Psoas muscle (tissue), 8 donors: Measurements from ENCODE around the gene KRT222. TPM values are rescaled to one million over a fixed set of nuclear protein-coding genes. Genes with fewer than 3 reads are reported as not detected.

ENCODE experiments used
- ATAC-seq, 4 donors: fragments of 200-7000 bp; cut with Tn5 transposase; one replicate each; pipeline ENCODE4 v1.9.1; 2020; ENCODE audit warnings: moderate library complexity in 3 of 4, mild to moderate bottlenecking in 2 of 4
- DNase-seq, 2 donors: peaks; one replicate each; pipeline ENCODE4 v3.0.0-alpha.2; 2020
- H3K27ac ChIP-seq: fragments of 200-600 bp; one replicate; pipeline ENCODE4 v1.8.0; 2022
- H3K27me3 ChIP-seq, 3 donors: fragments of 200-600 bp in 1 of 3; one replicate each; pipeline versions ENCODE4 v1.6.1 to v1.8.0; 2013 to 2022; ENCODE audit warnings: low read length in 2 of 3, mild to moderate bottlenecking in 2 of 3, moderate library complexity in 1 of 3; ENCODE audit not compliant: insufficient read depth in 3 of 3
- H3K36me3 ChIP-seq, 2 donors: fragments of 200-600 bp in 1 of 2; one replicate each; pipeline versions ENCODE4 v1.6.1 to v1.8.0; 2013 to 2022; ENCODE audit warnings: low read depth in 1 of 2, mild to moderate bottlenecking in 1 of 2, moderate library complexity in 1 of 2; ENCODE audit not compliant: insufficient read depth in 1 of 2
- H3K4me1 ChIP-seq: fragments of 200-600 bp; one replicate; pipeline ENCODE4 v1.8.0; 2022
- H3K4me3 ChIP-seq: fragments of 200-600 bp; one replicate; pipeline ENCODE4 v1.8.0; 2022; ENCODE audit warnings: mild to moderate bottlenecking
- H3K9me3 ChIP-seq: fragments of 200-600 bp; one replicate; pipeline ENCODE4 v1.8.0; 2022
- WGBS, 3 donors: extraction: QIAGEN DNeasy Blood & Tissue Kit; methylation state at CpG; one replicate each; pipeline versions ENCODE4 v1.1.6 to v1.1.7; 2013; 5-methylcytosine and 5-hydroxymethylcytosine counted together
- intact Hi-C, 2 donors: fragments of 100-400 bp; cut with DNase I; formaldehyde crosslinking; loops; one replicate each; pipeline versions ENCODE4 v1.11.0 to v1.14.2; 2022
- polyA plus RNA-seq, 3 donors: library from polyadenylated mRNA; stranded (reverse); fragments of 200-250 nt; gene quantifications; one replicate each; pipeline ENCODE4 v1.2.3, GENCODE V29; 2013
- total RNA-seq, 4 donors: library from RNA; stranded (reverse); fragmentation: NEBNext Ultra II Directional in 2 of 4; extraction: Animal tissue kit (Norgen Biotek cat#: 25700) in 2 of 4; gene quantifications; one replicate each; pipeline versions ENCODE4 v1.2.1 to v1.2.4, GENCODE V29; 2021 to 2023
- TF ChIP-seq, protein P1 (sequence below): fragments of 200-600 bp; IDR thresholded peaks from one replicate; pipeline ENCODE4 v1.8.0; 2022; ENCODE audit warnings: antibody characterized with exemption
- donor health status: healthy with polysubstance abuse.
- donor health status: DM: no; HTN: no; CAD: no; lungs with moderate emphysema.
- donor health status: Bipolar disorder and iron deficiency.
- donor health status: healthy.
- donor health status: DM: yes; HTN: yes; CAD: no.
- donor health status: DM: no; HTN: no; CAD: no.
- donor health status: DM: no; HTN: no; CAD: no.
- donor health status: DM: yes; HTN: yes; CAD: no.

The KRT222 gene
- total and polyA plus RNA-seq, 7 donors: 0.08 to 0.37 (median 0.21) TPM; not detected in 3

DNA sequence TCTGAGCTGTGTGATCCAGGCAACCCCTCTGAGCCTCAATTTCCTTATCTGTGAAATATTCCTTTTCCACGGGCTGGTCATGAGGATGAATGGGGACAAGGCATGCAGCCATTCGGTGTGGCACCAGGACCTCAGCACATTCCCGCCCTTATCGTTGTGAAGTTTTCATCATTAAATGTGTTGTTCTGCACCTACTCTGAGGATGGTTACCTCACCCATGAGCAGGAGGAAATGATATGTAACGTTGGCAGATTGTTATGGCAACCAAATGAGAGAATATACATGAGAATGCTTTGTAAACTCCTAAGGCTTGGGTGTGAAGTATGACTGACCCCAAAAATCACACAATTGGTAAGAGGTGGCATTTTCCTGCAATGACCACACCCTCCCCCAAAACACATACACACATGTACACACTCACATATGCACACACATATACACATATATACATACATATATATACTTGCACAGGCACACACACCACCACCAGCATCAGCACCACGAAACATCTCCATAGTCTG is 56.9 kb downstream of the KRT222 start:
- H3K27ac ChIP-seq: no peak overlapping the region
- H3K4me3 ChIP-seq: no peak overlapping the region
- H3K4me1 ChIP-seq: no peaks in the 10 kb centered on the region
- DNase-seq: no peak
- WGBS, 3 donors: 71 to 79% (median 75%) methylated on average over 6 of the region's 6 CpGs
- no peaks in the 10 kb centered on the region for H3K9me3 ChIP-seq
- no peaks in the 10 kb centered on the region for H3K27me3 ChIP-seq
- H3K36me3 ChIP-seq: no peaks in the 10 kb centered on the region
- intact Hi-C loops: no loop called here
- TF ChIP-seq, protein P1, sequence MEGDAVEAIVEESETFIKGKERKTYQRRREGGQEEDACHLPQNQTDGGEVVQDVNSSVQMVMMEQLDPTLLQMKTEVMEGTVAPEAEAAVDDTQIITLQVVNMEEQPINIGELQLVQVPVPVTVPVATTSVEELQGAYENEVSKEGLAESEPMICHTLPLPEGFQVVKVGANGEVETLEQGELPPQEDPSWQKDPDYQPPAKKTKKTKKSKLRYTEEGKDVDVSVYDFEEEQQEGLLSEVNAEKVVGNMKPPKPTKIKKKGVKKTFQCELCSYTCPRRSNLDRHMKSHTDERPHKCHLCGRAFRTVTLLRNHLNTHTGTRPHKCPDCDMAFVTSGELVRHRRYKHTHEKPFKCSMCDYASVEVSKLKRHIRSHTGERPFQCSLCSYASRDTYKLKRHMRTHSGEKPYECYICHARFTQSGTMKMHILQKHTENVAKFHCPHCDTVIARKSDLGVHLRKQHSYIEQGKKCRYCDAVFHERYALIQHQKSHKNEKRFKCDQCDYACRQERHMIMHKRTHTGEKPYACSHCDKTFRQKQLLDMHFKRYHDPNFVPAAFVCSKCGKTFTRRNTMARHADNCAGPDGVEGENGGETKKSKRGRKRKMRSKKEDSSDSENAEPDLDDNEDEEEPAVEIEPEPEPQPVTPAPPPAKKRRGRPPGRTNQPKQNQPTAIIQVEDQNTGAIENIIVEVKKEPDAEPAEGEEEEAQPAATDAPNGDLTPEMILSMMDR: no peak
- no peak for ATAC-seq

DNA sequence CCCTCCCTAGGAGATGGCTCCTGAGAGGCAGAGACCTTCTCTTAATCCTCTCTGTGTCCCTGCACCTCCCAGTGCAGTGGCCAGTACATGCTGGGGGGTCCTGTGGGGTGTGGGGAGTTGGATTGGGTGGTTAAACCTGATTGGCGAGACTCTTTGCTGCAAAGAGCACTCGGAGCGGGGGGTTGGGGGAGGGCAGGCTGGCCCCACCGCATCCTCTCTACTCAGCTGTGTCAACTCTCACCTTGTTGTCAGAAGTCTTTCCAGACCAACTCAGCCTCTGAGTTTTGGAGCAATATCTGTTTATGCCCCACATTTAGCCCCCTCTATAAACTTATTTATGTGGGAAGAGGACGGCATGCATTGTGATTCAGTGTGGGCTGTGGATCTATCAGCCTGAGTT is 57.3 kb downstream of the KRT222 start:
- Histone ChIP-seq H3K9me3 (no peaks in the 10 kb centered on the region), H3K4me1 (no peaks in the 10 kb centered on the region), H3K36me3 (no peaks in the 10 kb centered on the region), H3K4me3 (no peak overlapping the region), H3K27ac (no peak overlapping the region), H3K27me3 (no peaks in the 10 kb centered on the region)
- TF ChIP-seq, protein P1: no peak
- no peak for ATAC-seq
- 58 to 59% (median 59%) methylated on average over 5 of the region's 5 CpGs for WGBS, 3 donors
- intact Hi-C loops: no loop called here
- no peak for DNase-seq

DNA sequence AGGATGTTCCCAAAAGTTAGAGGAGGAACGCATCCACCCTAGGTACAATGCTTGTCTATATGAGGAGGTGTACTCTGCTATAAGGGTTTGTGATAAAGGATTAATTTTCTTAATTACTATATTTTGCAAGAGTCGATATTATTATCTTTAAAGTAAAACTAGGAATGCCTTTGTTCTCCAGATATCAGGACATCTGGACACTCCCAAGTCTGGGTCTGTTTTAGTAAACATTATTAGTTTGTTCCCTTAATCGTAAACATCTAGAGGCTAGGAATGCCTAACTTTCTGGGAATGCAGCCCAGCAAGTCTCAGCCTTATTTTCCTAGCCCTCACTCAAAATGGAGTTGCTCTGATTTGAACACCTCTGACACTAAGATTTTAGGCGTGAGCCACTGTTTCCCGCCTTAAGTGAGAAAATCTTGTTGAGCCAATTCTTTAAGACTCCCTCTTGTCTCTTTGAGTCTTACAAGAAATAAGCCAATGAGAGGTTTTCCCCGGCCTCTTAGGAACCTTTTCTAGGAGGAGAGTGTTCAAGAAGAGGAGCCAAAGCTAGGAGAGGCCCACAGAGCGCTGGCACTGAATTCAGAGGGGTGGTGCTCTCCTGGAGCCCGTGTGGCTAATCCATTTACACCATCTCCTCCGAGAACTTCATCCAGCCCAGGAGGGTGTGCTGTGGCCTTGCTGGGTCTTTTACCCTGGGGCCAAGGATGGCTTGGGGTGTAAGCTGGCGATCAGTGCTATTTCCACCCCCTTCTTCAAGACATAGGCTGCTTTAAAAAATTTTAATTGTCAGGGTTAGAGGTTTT is 58.2 kb downstream of the KRT222 start:
- H3K36me3 ChIP-seq: no peaks in the 10 kb centered on the region
- H3K27me3 ChIP-seq: no peaks in the 10 kb centered on the region
- TF ChIP-seq, protein P1: no peak
- 64 to 76% (median 74%) methylated on average over 10 of the region's 10 CpGs for WGBS, 3 donors
- DNase-seq (no peak), ATAC-seq (no peak)
- H3K4me1 ChIP-seq: no peaks in the 10 kb centered on the region
- intact Hi-C loops: no loop called here
- no peak overlapping the region for H3K27ac ChIP-seq
- no peaks in the 10 kb centered on the region for H3K9me3 ChIP-seq
- no peak overlapping the region for H3K4me3 ChIP-seq

DNA sequence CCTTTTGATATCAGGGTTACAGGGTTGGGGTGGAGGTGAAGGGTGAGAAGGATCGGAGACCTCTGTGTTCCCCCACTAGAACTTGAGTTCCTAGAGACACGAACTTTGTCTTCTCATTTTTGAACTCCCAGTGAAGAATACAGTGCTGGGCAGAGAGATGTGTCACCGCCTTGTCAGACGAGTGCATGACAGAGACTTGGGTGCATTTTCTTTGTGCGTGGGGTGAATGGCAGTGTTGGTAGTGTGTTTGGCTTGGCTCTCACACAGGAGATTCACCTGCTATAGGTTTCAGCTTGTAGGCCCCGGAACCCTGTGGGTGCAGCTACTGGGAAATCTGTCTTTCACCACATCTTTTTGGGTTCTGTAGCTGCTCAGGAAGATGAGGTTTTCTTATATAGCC is 59.7 kb downstream of the KRT222 start:
- intact Hi-C loops: no loop called here
- 89 to 93% (median 89%) methylated on average over 6 of the region's 6 CpGs for WGBS, 3 donors
- TF ChIP-seq, protein P1: no peak
- H3K4me3 ChIP-seq: no peak overlapping the region
- no peaks in the 10 kb centered on the region for H3K9me3 ChIP-seq
- no peak overlapping the region for H3K27ac ChIP-seq
- DNase-seq (no peak), ATAC-seq (no peak)
- H3K27me3 ChIP-seq: no peaks in the 10 kb centered on the region
- H3K36me3 ChIP-seq: no peaks in the 10 kb centered on the region
- no peaks in the 10 kb centered on the region for H3K4me1 ChIP-seq

Other genes with a start within 250 kb of the KRT222 start
- under 1 TPM; 0.15 to 0.84 (median 0.46) TPM for gene TOP2A, start 247.3 kb downstream of the KRT222 start, total RNA-seq
- under 1 TPM in 2 of 3 donors, not detected in 1; 0.14 to 0.18 TPM for gene TOP2A, start 247.3 kb downstream of the KRT222 start, polyA plus RNA-seq
- gene IGFBP4, start 221.7 kb downstream of the KRT222 start, total RNA-seq: 100 to 1,000 TPM in 2 of 4 donors, 10 to 100 TPM in 2; 64.8 to 106 (median 87.9) TPM
- gene IGFBP4, start 221.7 kb downstream of the KRT222 start, polyA plus RNA-seq: 10 to 100 TPM; 44.2 to 65.1 (median 49.0) TPM
- under 1 TPM in 1 of 4 donors, not detected in 3; 0.06 TPM for gene TNS4, start 163.6 kb downstream of the KRT222 start, total RNA-seq
- under 1 TPM in 1 of 3 donors, not detected in 2; 0.04 TPM for gene TNS4, start 163.6 kb downstream of the KRT222 start, polyA plus RNA-seq
- under 1 TPM; 0.20 to 0.24 (median 0.21) TPM for gene CCR7, start 99.7 kb downstream of the KRT222 start, total RNA-seq
- gene CCR7, start 99.7 kb downstream of the KRT222 start, polyA plus RNA-seq: under 1 TPM in 2 of 3 donors, not detected in 1; 0.08 to 0.09 TPM
- 10 to 100 TPM; 49.6 to 64.7 (median 61.6) TPM for gene SMARCE1, start 17.4 kb downstream of the KRT222 start, total RNA-seq
- gene SMARCE1, start 17.4 kb downstream of the KRT222 start, polyA plus RNA-seq: 10 to 100 TPM; 55.6 to 59.9 (median 55.9) TPM
- gene KRT24, start 38.6 kb upstream of the KRT222 start, total RNA-seq: not detected
- gene KRT24, start 38.6 kb upstream of the KRT222 start, polyA plus RNA-seq: not detected
- not detected for gene KRT25, start 90.2 kb upstream of the KRT222 start, total RNA-seq
- under 1 TPM in 1 of 3 donors, not detected in 2; 0.03 TPM for gene KRT25, start 90.2 kb upstream of the KRT222 start, polyA plus RNA-seq
- gene KRT26, start 107.0 kb upstream of the KRT222 start, total RNA-seq: not detected
- gene KRT26, start 107.0 kb upstream of the KRT222 start, polyA plus RNA-seq: not detected
- gene KRT27, start 117.4 kb upstream of the KRT222 start, total RNA-seq: not detected
- under 1 TPM in 1 of 3 donors, not detected in 2; 0.01 TPM for gene KRT27, start 117.4 kb upstream of the KRT222 start, polyA plus RNA-seq
- gene KRT28, start 134.8 kb upstream of the KRT222 start, total RNA-seq: not detected
- not detected for gene KRT28, start 134.8 kb upstream of the KRT222 start, polyA plus RNA-seq
- gene KRT10, start 157.4 kb upstream of the KRT222 start, total RNA-seq: 10 to 100 TPM; 24.2 to 32.9 (median 30.5) TPM
- 10 to 100 TPM; 23.3 to 38.8 (median 35.3) TPM for gene KRT10, start 157.4 kb upstream of the KRT222 start, polyA plus RNA-seq
- not detected for gene KRT12, start 202.0 kb upstream of the KRT222 start, total RNA-seq
- gene KRT12, start 202.0 kb upstream of the KRT222 start, polyA plus RNA-seq: not detected
- under 1 TPM in 1 of 4 donors, not detected in 3; 0.21 TPM for gene KRT20, start 220.1 kb upstream of the KRT222 start, total RNA-seq
- under 1 TPM in 2 of 3 donors, not detected in 1; 0.08 to 0.35 TPM for gene KRT20, start 220.1 kb upstream of the KRT222 start, polyA plus RNA-seq